ENCODE results near the gene MVB12A. TPM values are rescaled to one million over a fixed set of nuclear protein-coding genes. Genes with fewer than 3 reads are reported as not detected.

MVB12A gene
- total and polyA plus RNA-seq, 8 donors, result 41.7 to 59.5 (median 47.1) TPM

GRCh38 chr19:17471410-17472125 is 51.7 kb downstream of the MVB12A start:
- no peak for DNase-seq
- H3K27me3 ChIP-seq, result peaks cover 0 to 4% of the 10 kb centered on the region in 2 donors
- peaks cover 18 to 66% of the 10 kb centered on the region in 2 donors for H3K4me1 ChIP-seq
- no peaks in the 10 kb centered on the region for H3K9me3 ChIP-seq
- H3K36me3 ChIP-seq, result no peaks in the 10 kb centered on the region
- no peak for TF ChIP-seq CTCF (IDR thresholded peaks at IDR 0.05)
- H3K4me3 ChIP-seq, result peak overlapping the region; percentile 73 to 81
- no peak overlapping the region for H3K27ac ChIP-seq
- ATAC-seq, result no peak
- intact Hi-C loops (cut with DNase I), result no loop called here

- H3K27ac ChIP-seq, result peak overlapping the region in 1 of 2 donors; percentile 53
- intact Hi-C loops (cut with DNase I), result no loop called here
- no peak for TF ChIP-seq CTCF (IDR thresholded peaks at IDR 0.05)
- ATAC-seq (no peak), DNase-seq (no peak)
- peaks cover 18 to 60% of the 10 kb centered on the region in 2 donors for H3K4me1 ChIP-seq
- H3K27me3 ChIP-seq, result peaks cover 0 to 4% of the 10 kb centered on the region in 2 donors
- no peaks in the 10 kb centered on the region for H3K9me3 ChIP-seq
- H3K36me3 ChIP-seq, result no peaks in the 10 kb centered on the region
- no peak overlapping the region for H3K4me3 ChIP-seq
Measured at GRCh38 chr19:17473041-17473440, 53.2 kb downstream of the MVB12A start.

Other genes with a start within 250 kb of the MVB12A start
- 10 to 100 TPM; 23.1 to 25.6 TPM for gene USE1, start 204.7 kb upstream of the MVB12A start, total RNA-seq
- 10 to 100 TPM; 28.5 to 40.9 (median 33.5) TPM for gene USE1, start 204.7 kb upstream of the MVB12A start, polyA plus RNA-seq (ENCODE audit: insufficient read length in 6 of 6)
- gene OCEL1, start 193.8 kb upstream of the MVB12A start, total RNA-seq, result 10 to 100 TPM; 35.4 to 38.0 TPM
- gene OCEL1, start 193.8 kb upstream of the MVB12A start, polyA plus RNA-seq (ENCODE audit: insufficient read length in 6 of 6), result 10 to 100 TPM in 5 of 6 donors, 1 to 10 TPM in 1; 9.7 to 21.2 (median 11.9) TPM
- 10 to 100 TPM; 48.7 to 56.5 TPM for gene NR2F6, start 174.1 kb upstream of the MVB12A start, total RNA-seq
- 10 to 100 TPM; 18.6 to 34.9 (median 29.6) TPM for gene NR2F6, start 174.1 kb upstream of the MVB12A start, polyA plus RNA-seq (ENCODE audit: insufficient read length in 6 of 6)
- gene USHBP1, start 155.3 kb upstream of the MVB12A start, total RNA-seq, result 1 to 10 TPM; 4.8 to 9.2 TPM
- gene USHBP1, start 155.3 kb upstream of the MVB12A start, polyA plus RNA-seq (ENCODE audit: insufficient read length in 6 of 6), result 10 to 100 TPM in 5 of 6 donors, 1 to 10 TPM in 1; 9.2 to 13.3 (median 11.9) TPM
- 10 to 100 TPM; 73.1 to 75.5 TPM for gene BABAM1, start 152.6 kb upstream of the MVB12A start, total RNA-seq
- 100 to 1,000 TPM in 4 of 6 donors, 10 to 100 TPM in 2; 99.3 to 108 (median 102) TPM for gene BABAM1, start 152.6 kb upstream of the MVB12A start, polyA plus RNA-seq (ENCODE audit: insufficient read length in 6 of 6)
- under 1 TPM; 0.45 to 0.55 TPM for gene ANKLE1, start 138.1 kb upstream of the MVB12A start, total RNA-seq
- gene ANKLE1, start 138.1 kb upstream of the MVB12A start, polyA plus RNA-seq (ENCODE audit: insufficient read length in 6 of 6), result 1 to 10 TPM; 1.2 to 2.4 (median 1.8) TPM
- gene ABHD8, start 116.6 kb upstream of the MVB12A start, total RNA-seq, result 10 to 100 TPM; 16.9 to 17.1 TPM
- 10 to 100 TPM in 4 of 6 donors, 1 to 10 TPM in 2; 6.8 to 11.7 (median 10.2) TPM for gene ABHD8, start 116.6 kb upstream of the MVB12A start, polyA plus RNA-seq (ENCODE audit: insufficient read length in 6 of 6)
- 10 to 100 TPM; 72.9 to 91.9 TPM for gene MRPL34, start 114.2 kb upstream of the MVB12A start, total RNA-seq
- gene MRPL34, start 114.2 kb upstream of the MVB12A start, polyA plus RNA-seq (ENCODE audit: insufficient read length in 6 of 6), result 10 to 100 TPM; 32.2 to 41.9 (median 37.8) TPM
- gene DDA1, start 110.5 kb upstream of the MVB12A start, total RNA-seq, result 10 to 100 TPM; 30.5 to 44.1 TPM
- 10 to 100 TPM; 24.7 to 37.4 (median 33.0) TPM for gene DDA1, start 110.5 kb upstream of the MVB12A start, polyA plus RNA-seq (ENCODE audit: insufficient read length in 6 of 6)
- 10 to 100 TPM; 18.0 to 21.0 TPM for gene ANO8, start 85.2 kb upstream of the MVB12A start, total RNA-seq
- 10 to 100 TPM in 4 of 6 donors, 1 to 10 TPM in 2; 9.8 to 14.0 (median 12.0) TPM for gene ANO8, start 85.2 kb upstream of the MVB12A start, polyA plus RNA-seq (ENCODE audit: insufficient read length in 6 of 6)
- gene GTPBP3, start 82.5 kb upstream of the MVB12A start, total RNA-seq, result 10 to 100 TPM; 16.9 to 23.5 TPM
- 10 to 100 TPM; 18.1 to 29.0 (median 22.4) TPM for gene GTPBP3, start 82.5 kb upstream of the MVB12A start, polyA plus RNA-seq (ENCODE audit: insufficient read length in 6 of 6)
- 10 to 100 TPM; 21.9 to 59.5 TPM for gene PLVAP, start 42.7 kb upstream of the MVB12A start, total RNA-seq
- 10 to 100 TPM; 14.0 to 23.2 (median 18.0) TPM for gene PLVAP, start 42.7 kb upstream of the MVB12A start, polyA plus RNA-seq (ENCODE audit: insufficient read length in 6 of 6)
- gene CCDC194, start 25.9 kb upstream of the MVB12A start, total RNA-seq, result 1 to 10 TPM in 1 of 2 donors, under 1 TPM in 1; 0.61 to 1.4 TPM
- gene CCDC194, start 25.9 kb upstream of the MVB12A start, polyA plus RNA-seq (ENCODE audit: insufficient read length in 6 of 6), result under 1 TPM in 3 of 6 donors, not detected in 3; 0.17 to 0.27 (median 0.20) TPM
- gene BST2, start 14.4 kb upstream of the MVB12A start, total RNA-seq, result 100 to 1,000 TPM in 1 of 2 donors, 10 to 100 TPM in 1; 90.2 to 104 TPM
- gene BST2, start 14.4 kb upstream of the MVB12A start, polyA plus RNA-seq (ENCODE audit: insufficient read length in 6 of 6), result 10 to 100 TPM; 12.5 to 22.4 (median 18.1) TPM
- not detected for gene TMEM221, start 28.6 kb downstream of the MVB12A start, total RNA-seq
- 1 to 10 TPM; 1.6 to 2.6 (median 2.0) TPM for gene TMEM221, start 28.6 kb downstream of the MVB12A start, polyA plus RNA-seq (ENCODE audit: insufficient read length in 6 of 6)
- gene NXNL1, start 40.9 kb downstream of the MVB12A start, total RNA-seq, result not detected
- under 1 TPM in 1 of 6 donors, not detected in 5; 0.28 TPM for gene NXNL1, start 40.9 kb downstream of the MVB12A start, polyA plus RNA-seq (ENCODE audit: insufficient read length in 6 of 6)
- 10 to 100 TPM; 16.9 to 21.9 TPM for gene SLC27A1, start 50.5 kb downstream of the MVB12A start, total RNA-seq
- gene SLC27A1, start 50.5 kb downstream of the MVB12A start, polyA plus RNA-seq (ENCODE audit: insufficient read length in 6 of 6), result 10 to 100 TPM; 21.0 to 28.1 (median 26.4) TPM
- 10 to 100 TPM; 78.2 to 85.4 TPM for gene PGLS, start 91.6 kb downstream of the MVB12A start, total RNA-seq
- 10 to 100 TPM; 58.0 to 86.5 (median 69.2) TPM for gene PGLS, start 91.6 kb downstream of the MVB12A start, polyA plus RNA-seq (ENCODE audit: insufficient read length in 6 of 6)
- gene COLGALT1, start 135.6 kb downstream of the MVB12A start, total RNA-seq, result 100 to 1,000 TPM; 107 to 170 TPM
- 10 to 100 TPM; 57.0 to 71.2 (median 62.4) TPM for gene COLGALT1, start 135.6 kb downstream of the MVB12A start, polyA plus RNA-seq (ENCODE audit: insufficient read length in 6 of 6)

Data from left lung (tissue), 10 donors.